CD4-positive, alpha-beta T cell treated with Interleukin-12 subunit alpha and Interleukin-12 subunit beta, for 1 hour (primary cell): ENCODE data around the gene AHNAK2.

Source experiments
- DNase-seq: peaks from one replicate; pipeline ENCODE4 v3.0.0-alpha.2; 2020

AHNAK2 gene

DNA sequence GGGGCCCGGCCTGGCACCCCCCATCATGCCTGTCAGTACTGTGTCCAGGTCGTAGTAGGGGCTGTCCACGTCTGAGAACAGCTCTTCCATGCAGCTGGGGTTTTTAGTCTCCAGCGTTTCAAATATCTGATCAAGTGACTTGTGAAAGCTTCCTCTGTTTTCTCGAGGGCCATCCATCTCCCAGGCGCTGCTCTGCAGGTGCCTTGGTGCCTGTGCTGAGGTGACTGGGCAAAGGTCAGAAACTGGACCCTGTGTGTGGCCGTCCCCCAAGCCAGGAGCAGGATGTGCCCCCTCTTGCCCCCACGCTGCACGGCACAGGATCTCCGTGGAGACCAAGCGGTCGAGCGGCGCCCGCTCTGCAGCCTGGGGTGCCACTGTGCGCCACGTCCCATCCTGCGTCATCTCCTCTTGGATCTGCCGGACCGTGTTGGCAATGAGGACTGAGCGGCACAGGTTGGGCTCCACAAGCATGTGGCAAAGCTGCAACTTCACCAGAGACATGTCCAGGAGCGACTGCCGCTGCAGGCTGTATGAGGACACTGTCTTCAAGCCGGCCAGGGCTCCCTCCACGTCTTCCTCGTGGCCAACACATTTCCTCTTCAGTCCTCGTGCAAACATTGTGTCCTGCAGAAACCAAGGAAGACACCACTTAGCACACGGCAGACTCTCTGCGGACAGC is 33.3 kb upstream of the AHNAK2 start:
- DNase-seq, result no peak

DNA sequence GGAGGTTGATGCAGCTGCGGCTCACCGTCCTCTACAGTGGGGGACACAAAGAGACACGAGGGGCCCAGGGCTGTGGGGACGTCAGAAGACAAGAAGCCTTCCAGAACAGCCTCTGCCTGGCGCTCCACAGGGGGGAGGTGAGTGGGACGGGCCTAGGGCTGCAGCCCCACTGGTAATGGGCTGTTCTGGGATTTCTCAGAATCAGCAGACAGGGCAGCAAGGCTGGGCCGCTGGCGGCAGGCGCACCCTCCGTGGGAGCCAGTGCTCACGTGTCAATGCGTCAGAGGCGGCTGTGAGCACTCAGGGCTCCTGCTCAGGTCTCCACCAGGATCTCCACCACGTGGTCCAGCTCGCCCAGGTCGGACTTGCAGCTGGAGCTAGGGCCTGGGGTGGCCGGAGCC is 32.7 kb upstream of the AHNAK2 start:
- no peak for DNase-seq

DNA sequence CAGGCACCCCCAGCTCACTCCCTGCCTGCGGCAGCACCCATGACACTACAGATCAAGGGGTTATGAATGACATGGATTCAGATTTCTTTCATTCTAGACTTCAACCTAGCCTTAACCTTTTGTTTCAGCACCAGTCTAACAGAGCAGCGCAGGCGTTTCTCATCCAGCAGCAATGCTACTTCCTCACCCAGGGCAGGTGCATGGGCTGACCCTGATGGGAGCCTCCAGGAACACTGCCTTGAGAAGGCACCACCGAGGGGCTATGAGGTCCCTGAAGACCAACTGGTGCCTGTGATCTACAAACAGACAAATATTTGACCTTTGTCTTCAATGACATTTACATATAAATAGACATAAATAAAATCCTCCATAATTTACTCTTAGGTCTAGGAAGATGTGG is 31.9 kb upstream of the AHNAK2 start:
- no peak for DNase-seq

GRCh38 chr14:105007593-105008264 is 29.6 kb upstream of the AHNAK2 start:
- no peak for DNase-seq

DNA sequence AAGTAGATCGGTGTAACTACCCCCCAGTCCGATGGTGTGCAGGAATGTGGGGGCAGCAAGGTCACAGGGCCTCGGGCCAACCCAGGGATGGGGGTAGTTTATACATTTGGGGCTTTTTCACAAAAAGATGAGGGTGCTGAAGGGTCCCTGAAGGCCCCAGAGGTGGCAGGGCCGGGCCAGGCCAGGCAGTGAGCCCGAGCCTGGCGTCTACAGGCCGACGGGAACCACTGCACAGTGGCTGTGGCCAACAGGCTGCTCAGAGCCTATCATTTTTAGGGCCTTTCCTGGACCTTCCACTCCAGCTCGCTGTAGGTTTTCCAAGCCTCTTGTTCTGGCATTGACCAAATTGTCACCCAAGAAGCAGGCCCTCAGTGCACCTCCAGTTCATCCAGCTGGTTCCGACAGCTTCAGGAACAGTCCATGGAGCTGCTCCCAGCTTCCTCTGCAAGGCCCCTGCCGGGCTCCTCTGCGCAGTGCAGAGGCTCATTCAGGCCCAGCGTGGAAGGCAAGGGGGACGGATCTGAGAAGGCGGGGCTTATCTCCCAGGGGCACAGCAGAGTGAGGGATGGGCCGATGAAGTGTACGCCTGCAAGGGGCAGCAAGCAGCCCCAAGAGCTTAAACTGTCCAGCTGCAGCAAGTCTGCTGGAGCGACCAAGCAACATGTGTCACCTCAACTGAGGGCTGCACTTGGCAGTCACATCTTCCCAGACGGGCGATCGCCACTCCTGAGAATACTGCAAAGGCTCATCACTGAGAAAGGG is 28.8 kb upstream of the AHNAK2 start:
- DNase-seq, result no peak

GRCh38 chr14:105005929-105006830 is 28.0 kb upstream of the AHNAK2 start:
- no peak for DNase-seq

DNA sequence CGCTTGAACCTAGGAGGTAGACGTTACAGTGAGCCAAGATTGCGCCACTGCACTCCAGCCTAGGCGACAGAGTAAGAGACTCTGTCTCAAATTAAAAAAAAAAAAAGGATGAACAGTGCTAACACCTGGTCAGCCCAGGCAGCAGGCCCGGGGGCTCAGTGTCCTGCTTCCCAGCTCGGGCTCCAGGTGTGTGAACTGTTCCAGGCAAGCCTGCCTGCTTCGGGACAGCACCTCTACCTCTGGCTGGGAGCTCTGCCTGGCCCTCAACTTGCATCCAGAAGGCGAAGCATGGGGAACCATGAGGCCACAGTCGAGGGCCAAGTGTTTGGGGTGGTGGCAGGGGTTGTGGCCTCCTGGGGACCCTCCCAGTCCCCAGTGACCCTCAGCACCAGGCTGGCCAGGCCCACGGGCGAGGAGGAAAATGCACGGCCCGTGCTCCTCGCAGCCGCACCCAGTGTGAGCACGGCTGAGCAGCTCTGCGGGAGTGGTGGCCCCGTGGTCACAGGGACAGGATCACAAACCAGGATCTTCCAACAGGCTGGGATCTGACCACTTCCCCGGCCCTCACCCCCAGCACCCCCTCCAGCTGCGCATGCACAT is 27.3 kb upstream of the AHNAK2 start:
- no peak for DNase-seq

DNA sequence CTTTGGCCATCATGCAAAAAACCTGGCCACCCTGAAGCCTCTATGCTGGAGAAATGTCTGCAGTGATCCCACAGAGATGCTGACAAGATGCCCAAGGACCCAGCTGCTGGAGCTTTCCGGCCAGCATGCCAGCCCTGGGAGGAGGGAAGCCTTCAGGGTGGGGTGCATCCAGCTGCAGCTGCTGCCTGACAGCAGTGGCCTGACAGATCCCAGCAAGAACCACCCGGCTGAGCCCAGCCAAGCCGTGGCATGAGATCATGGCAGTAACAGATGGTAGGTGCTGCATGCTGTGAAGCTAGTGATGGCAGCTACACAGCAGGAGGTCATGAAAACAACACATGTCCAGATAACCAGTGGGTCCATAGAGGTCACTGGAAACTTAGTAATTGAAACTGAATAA is 21.2 kb upstream of the AHNAK2 start:
- no peak for DNase-seq

- DNase-seq, result no peak
Observed at GRCh38 chr14:104998801-104999200, 20.6 kb upstream of the AHNAK2 start.

- DNase-seq, result no peak
Observed at GRCh38 chr14:104996483-104996882, 18.3 kb upstream of the AHNAK2 start.

DNA sequence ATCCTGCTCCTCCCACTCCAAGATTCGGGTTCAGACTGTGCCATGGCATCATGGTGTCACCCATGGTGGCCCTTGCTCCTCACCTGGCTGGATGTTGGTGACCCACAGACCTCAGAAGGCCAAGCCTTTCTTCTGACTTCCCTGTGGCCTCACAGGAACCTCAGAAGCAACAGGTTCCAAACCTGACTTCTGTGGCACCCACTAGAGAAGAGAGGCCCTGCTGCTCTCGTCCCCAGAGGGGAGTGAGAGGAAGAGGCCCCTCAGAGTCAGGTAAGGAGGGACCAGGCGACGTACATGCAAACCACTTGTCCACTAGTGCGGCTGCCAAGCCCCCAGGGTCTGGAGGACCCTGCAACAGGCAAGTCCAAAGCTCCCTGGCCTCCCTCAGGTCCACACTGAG is 17.9 kb upstream of the AHNAK2 start:
- no peak for DNase-seq

- DNase-seq, result no peak
Observed at GRCh38 chr14:104994978-104995377, 16.8 kb upstream of the AHNAK2 start.

DNA sequence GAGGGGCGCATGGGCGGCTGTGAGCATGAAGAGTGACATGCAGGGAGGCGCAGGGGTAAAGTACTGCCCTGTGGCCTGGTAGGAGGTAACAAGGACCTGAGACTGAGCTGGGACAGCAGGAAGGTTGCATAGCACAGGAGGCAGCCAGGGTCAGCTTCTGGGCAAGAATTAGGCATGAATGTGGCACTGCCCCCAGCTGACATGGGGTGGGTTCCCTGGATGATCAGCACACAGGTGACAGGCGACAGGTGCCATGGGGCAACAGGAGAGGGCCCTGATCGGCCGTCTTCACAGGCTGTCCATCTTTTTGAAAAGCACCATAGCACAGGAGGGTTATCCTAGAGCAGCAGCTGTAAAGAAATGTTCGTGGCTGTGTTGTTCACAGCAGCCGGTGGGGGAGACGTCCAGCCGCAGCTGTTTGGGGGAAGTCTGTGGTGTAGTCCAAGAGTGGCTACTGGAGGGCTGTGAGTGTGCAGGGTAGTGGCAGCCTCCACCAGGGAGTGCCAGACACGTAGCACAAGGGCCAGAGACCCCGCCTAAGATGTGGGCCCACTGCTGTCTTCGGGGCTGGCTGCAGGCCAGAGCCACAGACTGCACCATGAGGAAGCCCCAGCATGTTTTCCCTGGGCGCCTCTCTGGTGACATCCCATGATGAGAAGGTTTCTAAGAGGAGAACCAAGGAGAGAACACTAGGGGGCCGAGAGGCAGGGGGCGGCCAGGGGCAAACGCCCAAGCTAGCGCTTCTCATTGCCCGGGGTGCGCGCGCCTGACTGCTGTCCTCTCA is 15.8 kb upstream of the AHNAK2 start:
- no peak for DNase-seq

DNA sequence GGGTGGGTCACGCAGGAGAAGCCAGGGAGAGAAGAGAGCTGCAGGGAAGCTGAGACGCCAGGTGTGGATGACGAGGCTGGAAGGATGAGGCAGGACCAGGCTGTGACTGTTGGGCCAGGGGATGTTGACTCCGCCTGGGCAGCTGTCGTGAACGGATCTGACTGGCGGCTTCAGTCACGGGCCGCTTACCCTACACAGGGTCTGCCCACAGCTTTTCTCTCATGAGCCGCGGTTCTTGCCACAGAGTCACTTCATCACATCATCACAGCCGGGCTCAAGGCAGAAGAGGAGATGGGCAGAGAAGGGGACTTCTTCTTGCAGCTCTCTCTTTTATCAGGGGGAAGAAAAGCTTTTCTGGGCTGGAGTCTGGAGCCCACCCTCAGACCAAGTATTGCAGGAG is 15.1 kb upstream of the AHNAK2 start:
- no peak for DNase-seq

DNA sequence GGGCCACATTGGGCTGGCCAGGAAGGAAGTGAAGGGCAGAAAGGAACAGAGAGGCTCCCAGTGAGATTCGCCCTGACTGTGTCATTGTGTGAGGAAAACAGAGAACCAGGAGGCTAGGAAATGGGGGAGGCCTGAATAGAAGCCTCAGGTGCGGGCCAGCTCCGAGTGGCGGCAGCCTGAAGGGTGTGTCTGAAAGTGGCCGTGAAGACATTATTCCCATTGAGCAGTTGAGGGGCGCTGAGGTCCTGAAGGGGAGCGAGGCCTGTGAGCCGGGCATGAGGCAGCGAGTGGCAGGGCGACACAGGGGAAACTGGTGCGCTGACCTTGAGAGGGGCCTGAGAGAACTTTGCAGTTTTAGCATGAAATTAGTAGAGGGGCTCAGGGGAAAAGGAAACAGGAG is 14.3 kb upstream of the AHNAK2 start:
- DNase-seq, result no peak

GRCh38 chr14:104991896-104992230 is 13.7 kb upstream of the AHNAK2 start:
- no peak for DNase-seq

DNA sequence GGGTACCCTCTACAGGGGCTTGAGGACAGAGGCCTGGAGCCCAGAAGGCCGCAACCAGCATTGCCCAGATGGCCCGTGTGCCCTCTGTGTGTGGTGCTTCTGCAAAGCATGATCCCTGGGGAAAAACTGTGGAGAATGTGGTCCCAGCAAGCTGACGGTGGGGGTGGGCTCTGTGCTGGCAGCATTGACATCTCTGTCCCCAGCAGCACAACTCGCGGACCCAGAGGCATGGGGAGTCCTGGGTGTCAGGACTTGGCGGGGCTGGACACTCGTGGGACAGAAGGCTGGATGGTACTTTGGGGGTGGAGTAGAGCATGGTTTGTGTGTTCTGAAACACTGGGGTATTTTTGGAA is 11.8 kb upstream of the AHNAK2 start:
- DNase-seq, result no peak

DNA sequence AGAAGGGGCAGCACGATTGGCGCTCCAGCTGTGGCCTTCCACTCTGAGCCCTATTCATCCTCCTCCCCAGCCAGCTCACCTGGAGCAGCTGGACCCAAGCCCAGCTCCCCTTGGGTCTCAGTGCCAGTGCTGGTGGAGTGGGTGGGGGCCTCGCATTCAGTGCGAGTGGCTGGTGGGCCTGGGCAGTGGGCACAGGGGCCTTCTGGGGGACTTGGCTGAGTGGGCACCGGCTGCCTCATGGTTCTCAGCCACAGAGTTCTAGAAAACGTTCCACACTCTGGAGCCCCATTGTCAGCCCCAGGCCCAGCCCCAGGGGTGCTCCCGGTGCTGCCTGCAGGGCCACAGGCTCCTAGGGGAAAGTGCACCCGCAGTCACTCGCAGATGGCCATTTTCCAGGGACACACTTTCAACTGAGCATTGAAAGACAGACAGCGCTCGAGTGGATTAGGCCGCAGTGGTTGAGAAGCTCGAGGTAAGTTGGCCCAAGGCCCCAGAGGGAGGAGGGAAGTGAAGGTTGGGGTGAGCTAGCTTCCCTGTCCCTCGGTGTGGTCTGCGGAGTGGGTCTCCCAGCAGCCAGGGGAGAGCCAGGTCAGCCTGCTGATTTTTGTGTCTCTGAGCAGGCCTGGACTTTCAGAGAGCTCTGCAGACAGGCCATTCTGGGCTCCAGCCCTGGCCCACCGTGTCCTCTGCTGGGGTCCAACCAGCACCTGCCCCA is 11.2 kb upstream of the AHNAK2 start:
- no peak for DNase-seq

DNA sequence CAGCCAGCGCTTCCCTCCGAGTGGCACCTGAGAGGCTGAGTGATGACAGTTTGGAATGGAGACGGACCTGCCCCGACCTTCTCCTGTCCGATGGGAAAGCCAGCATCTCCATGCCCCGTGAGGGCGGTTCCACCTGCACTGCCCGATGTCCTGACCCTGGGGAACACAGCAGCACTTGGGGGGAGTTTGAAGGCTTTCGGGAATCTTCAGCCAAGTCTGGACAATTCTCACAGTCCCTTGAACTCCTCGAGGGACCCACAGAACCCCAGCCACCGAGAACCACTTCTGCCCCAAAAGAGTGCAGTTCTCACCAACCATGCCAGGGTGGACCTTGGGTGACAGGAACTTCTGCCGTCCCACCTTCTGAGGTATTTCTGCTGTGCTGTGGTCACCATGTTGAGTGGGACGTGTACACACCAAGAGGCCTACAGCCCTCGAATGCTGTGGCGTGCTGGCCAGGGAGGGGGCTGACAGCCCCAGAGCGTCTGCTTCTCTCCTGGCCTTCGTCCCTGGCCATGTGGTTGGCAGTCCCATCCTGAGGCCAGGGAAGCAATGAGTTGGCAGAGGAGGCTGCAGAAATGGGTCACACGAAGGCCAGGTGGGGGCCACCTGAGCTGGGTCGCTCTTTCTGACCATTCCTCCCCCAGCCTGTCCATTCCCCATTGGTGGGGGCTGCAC is 8.5 kb upstream of the AHNAK2 start:
- no peak for DNase-seq

- peak; percentile 90 for DNase-seq
Observed at GRCh38 chr14:104985675-104986486, 7.7 kb upstream of the AHNAK2 start, which contains the start of gene CLBA1. Gene CLBA1, plus strand, starts transcription at chr14:104985788. Its CDS starts 644 bp downstream, at chr14:104986432.
